GM12875 (cell line): Measurements from ENCODE around the gene WASF3.

Experiments
- H3K4me3 ChIP-seq: one replicate; pipeline ENCODE4 v1.5.1; 2011; ENCODE audit warnings: low read depth, low read length, control low read depth
- CTCF ChIP-seq: IDR thresholded peaks from 2 replicates; pipeline ENCODE4 v1.5.1; 2011; ENCODE audit warnings: low read depth, mild to moderate bottlenecking, control low read depth, inconsistent platforms, low read length, moderate library complexity, borderline replicate concordance; ENCODE audit not compliant: insufficient read depth

WASF3 gene

GRCh38 chr13:26587251-26587650, 29.8 kb downstream of the WASF3 start:
- no peak overlapping the region for H3K4me3 ChIP-seq
- no peak for TF ChIP-seq CTCF

DNA sequence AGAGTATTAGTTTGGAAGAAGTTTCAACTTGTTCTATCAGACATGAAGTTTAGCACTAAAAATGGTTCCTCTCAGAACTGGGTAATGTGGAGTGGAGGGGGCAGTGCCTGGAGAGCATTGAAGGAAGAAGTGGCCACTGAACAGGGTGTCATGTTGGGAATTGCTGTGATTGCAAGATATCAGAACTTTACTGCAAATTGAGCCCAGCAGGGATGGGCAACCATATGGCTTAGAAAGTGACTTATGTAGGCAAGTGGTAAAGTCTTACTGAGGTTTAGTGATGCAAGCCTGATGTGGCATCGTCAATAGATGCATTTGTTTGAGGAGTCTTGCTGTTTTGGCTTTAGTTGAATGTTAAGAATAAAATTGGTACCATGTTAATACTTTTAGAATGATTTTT, 31.7 kb downstream of the WASF3 start:
- no peak for TF ChIP-seq CTCF
- no peak overlapping the region for H3K4me3 ChIP-seq

DNA sequence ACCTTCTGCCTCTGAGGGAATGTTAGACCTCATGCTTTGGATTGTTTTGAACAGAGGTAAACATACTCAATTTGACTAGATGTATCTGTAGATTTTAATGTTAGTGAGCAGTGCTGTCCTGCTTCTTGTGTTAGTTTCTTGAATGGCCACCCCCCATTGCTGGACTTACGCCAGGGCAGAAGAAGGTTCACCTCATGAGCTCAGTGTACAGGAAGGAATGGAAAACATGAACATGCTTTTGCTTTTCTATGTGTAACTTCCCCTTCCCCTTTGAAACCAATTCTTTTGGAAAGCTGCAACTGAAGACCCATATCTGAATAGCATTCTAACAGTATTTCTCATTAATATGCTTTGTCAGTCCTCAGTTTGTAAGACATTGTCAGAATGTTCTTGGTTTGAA, 32.3 kb downstream of the WASF3 start:
- TF ChIP-seq CTCF: no peak
- no peak overlapping the region for H3K4me3 ChIP-seq

DNA sequence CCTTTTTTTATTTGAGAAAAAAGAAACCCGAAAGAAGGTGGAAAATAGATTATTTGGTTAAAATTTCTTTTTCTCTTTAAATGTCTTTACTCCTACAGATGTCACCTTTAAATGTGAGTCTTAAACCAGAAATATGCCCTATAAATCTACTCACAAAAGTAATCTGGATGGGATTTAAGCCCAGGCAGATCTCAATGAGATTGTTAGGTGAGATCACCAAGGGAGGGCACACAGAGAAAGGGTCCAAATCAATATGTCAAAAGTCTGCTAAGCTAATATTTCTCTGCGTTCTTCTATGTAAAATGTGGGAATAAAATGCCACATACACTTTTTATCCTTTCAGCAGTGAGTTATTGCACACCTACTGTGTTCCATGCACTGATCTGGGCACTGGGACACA, 32.9 kb downstream of the WASF3 start:
- TF ChIP-seq CTCF: no peak
- H3K4me3 ChIP-seq: no peak overlapping the region

DNA sequence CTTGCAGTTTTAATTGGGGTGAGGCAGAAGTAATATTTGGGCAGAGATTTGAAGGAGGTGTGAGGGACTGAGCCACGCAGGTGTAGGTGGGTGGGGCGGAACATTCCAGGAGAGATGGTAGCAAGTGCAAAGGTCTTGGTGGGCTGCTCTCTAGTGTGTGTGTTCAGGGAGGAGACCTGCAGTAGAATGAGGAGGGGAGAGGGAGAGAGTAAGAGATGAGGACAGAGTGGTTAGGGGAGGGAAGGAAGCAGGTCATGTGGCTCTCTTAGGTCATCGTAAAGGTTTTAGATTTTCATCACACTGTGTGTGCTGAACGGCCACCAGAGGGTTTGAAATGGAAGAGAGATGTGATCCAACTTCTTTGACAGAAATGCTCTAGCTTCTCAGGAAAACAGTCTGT, 33.5 kb downstream of the WASF3 start:
- TF ChIP-seq CTCF: no peak

GRCh38 chr13:26591672-26592071, 34.2 kb downstream of the WASF3 start:
- no peak overlapping the region for H3K4me3 ChIP-seq
- no peak for TF ChIP-seq CTCF

More for the DNA sequence above, 33.5 kb downstream of the WASF3 start:
- no peak overlapping the region for H3K4me3 ChIP-seq

GRCh38 chr13:26593661-26594060, 36.2 kb downstream of the WASF3 start:
- no peak for TF ChIP-seq CTCF
- H3K4me3 ChIP-seq: no peak overlapping the region
